PC-9 (cell line): ENCODE measurements around the gene CALN1. TPM values are rescaled to one million over a fixed set of nuclear protein-coding genes. Genes with fewer than 3 reads are reported as not detected.

Source experiments
- BruUV-seq: library from RNA; stranded (reverse); fragments of 400-500 nt; replicated peaks from 2 replicates; lab custom pipeline; 2021; lab: Mats Ljungman, UMichigan
- CTCF ChIA-PET: fragments of 300-600 bp; sonication (Branson Sonifier 250); formaldehyde crosslinking; loops from one replicate; lab custom pipeline; 2022; ENCODE audit warnings: antibody characterized with exemption; lab: Charles Lee
- POLR2A ChIA-PET: fragments of 300-600 bp; sonication (Branson Sonifier 250); formaldehyde crosslinking; loops from one replicate; lab custom pipeline; 2022; ENCODE audit warnings: antibody characterized with exemption; ENCODE audit not compliant: unreplicated experiment; lab: Charles Lee
- DNase-seq, 2 experiments: peaks; one replicate each; pipeline versions ENCODE4 v3.0.0 to v3.0.0-alpha.2; 2015 to 2022; ENCODE audit warnings: mixed read lengths in 1 of 2
- H2AFZ ChIP-seq: fragments of 200-600 bp; sonication (generic); 2 replicates; pipeline ENCODE4 v1.8.1; 2017; ENCODE audit warnings: antibody characterized with exemption
- H3F3A ChIP-seq: fragments of 200-600 bp; sonication (generic); 2 replicates; pipeline ENCODE4 v1.8.1; 2017; ENCODE audit warnings: antibody characterized with exemption, mild to moderate bottlenecking, low read depth; ENCODE audit not compliant: insufficient read depth
- H3K27ac ChIP-seq: fragments of 200-600 bp; sonication (generic); 2 replicates; pipeline ENCODE4 v1.6.1; 2016; ENCODE audit warnings: mixed run types
- H3K27me3 ChIP-seq: fragments of 200-600 bp; sonication (generic); 2 replicates; pipeline ENCODE4 v1.6.1; 2016; ENCODE audit warnings: low read depth, mixed run types; ENCODE audit not compliant: insufficient read depth
- H3K36me3 ChIP-seq: fragments of 200-600 bp; sonication (generic); 2 replicates; pipeline ENCODE4 v1.6.1; 2016; ENCODE audit warnings: low read depth, mixed run types
- H3K4me1 ChIP-seq: fragments of 200-600 bp; sonication (generic); replicated peaks from 2 replicates; pipeline ENCODE4 v1.6.1; 2016; ENCODE audit warnings: mixed run types; ENCODE audit not compliant: insufficient read depth
- H3K4me2 ChIP-seq: fragments of 200-600 bp; sonication (generic); 2 replicates; pipeline ENCODE4 v1.6.1; 2017; ENCODE audit warnings: mixed run types
- H3K4me3 ChIP-seq: fragments of 200-600 bp; sonication (generic); 2 replicates; pipeline ENCODE4 v1.6.1; 2016; ENCODE audit warnings: mixed run types
- H3K79me2 ChIP-seq: fragments of 200-600 bp; sonication (generic); 2 replicates; pipeline ENCODE4 v1.6.1; 2017; ENCODE audit warnings: low read depth, mixed run types
- H3K9me2 ChIP-seq: fragments of 200-600 bp; sonication (generic); 2 replicates; pipeline ENCODE4 v1.8.1; 2017; ENCODE audit warnings: mild to moderate bottlenecking; ENCODE audit not compliant: insufficient read depth
- H3K9me3 ChIP-seq: fragments of 200-600 bp; sonication (generic); 2 replicates; pipeline ENCODE4 v1.8.1; 2016; ENCODE audit warnings: low read depth; ENCODE audit not compliant: insufficient read depth
- H4K20me1 ChIP-seq: fragments of 200-600 bp; sonication (generic); 2 replicates; pipeline ENCODE4 v1.8.1; 2017; ENCODE audit not compliant: insufficient read depth
- EZH2 ChIP-seq: fragments of 200-600 bp; sonication (generic); IDR thresholded peaks from 2 replicates; pipeline ENCODE4 v1.8.0; 2017; ENCODE audit warnings: antibody characterized with exemption, low read depth
- intact Hi-C: fragments of 100-400 bp; cut with micrococcal nuclease; formaldehyde crosslinking; loops from one replicate; pipeline ENCODE4 v1.10.0; 2022; ENCODE audit not compliant: unreplicated experiment
- total RNA-seq: library from RNA; stranded (reverse); gene quantifications from 2 replicates; pipeline ENCODE4 v1.2.3, GENCODE V29; 2021
- TF ChIP-seq, protein P1 (sequence below): fragments of 200-600 bp; sonication (generic); conservative IDR thresholded peaks from 2 replicates; pipeline ENCODE4 v1.6.1; 2017; ENCODE audit warnings: mixed run types, antibody characterized with exemption, mild to moderate bottlenecking, moderate library complexity

Gene CALN1
- total RNA-seq, 1 experiment from 2014 or later = not detected

DNA sequence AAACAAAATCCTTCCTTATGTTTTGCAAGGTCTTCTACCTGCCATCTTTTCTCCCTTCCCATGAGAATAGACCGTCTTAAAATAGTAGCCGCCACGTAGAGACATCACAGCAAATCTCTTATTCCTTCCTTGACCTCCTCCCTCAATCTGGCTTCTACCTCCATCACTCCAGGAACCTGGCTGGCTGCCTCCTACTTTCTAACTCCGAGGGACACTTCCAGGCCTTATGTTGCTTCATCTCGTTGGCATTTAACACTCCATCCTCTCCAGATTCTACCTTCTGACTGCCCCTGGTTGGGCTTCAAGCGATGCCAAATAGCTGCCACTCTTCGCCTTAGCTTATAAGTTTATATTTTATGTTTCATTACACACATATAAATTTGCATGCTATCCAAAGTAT is 26.4 kb upstream of the CALN1 start:
- Histone ChIP-seq H4K20me1 (no peaks in the 10 kb centered on the region; the same call in 1 of the 2 replicates), H3K27ac (no peak overlapping the region), H3K27me3 (peaks cover 84% of the 10 kb centered on the region), H3K4me1 (no peaks in the 10 kb centered on the region), H3K9me2 (no peaks in the 10 kb centered on the region), H3F3A (no peaks in the 10 kb centered on the region), H2AFZ (no peak overlapping the region), H3K79me2 (no peaks in the 10 kb centered on the region), H3K4me2 (no peak overlapping the region), H3K9me3 (no peaks in the 10 kb centered on the region), H3K36me3 (no peaks in the 10 kb centered on the region), H3K4me3 (no peak overlapping the region)
- POLR2A ChIA-PET = no interaction called here
- intact Hi-C loops = no loop called here
- no TSS peak for BruUV-seq
- DNase-seq = no peak
- no peak for TF ChIP-seq EZH2
- TF ChIP-seq, protein P1, sequence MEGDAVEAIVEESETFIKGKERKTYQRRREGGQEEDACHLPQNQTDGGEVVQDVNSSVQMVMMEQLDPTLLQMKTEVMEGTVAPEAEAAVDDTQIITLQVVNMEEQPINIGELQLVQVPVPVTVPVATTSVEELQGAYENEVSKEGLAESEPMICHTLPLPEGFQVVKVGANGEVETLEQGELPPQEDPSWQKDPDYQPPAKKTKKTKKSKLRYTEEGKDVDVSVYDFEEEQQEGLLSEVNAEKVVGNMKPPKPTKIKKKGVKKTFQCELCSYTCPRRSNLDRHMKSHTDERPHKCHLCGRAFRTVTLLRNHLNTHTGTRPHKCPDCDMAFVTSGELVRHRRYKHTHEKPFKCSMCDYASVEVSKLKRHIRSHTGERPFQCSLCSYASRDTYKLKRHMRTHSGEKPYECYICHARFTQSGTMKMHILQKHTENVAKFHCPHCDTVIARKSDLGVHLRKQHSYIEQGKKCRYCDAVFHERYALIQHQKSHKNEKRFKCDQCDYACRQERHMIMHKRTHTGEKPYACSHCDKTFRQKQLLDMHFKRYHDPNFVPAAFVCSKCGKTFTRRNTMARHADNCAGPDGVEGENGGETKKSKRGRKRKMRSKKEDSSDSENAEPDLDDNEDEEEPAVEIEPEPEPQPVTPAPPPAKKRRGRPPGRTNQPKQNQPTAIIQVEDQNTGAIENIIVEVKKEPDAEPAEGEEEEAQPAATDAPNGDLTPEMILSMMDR = no peak
- CTCF ChIA-PET = no interaction called here

GRCh38 chr7:72437610-72438009 is 25.5 kb upstream of the CALN1 start:
- POLR2A ChIA-PET = no interaction called here
- TF ChIP-seq EZH2 = no peak
- TF ChIP-seq, protein P1 = no peak
- Histone ChIP-seq H3K27ac (no peak overlapping the region), H3F3A (no peaks in the 10 kb centered on the region), H3K9me3 (no peaks in the 10 kb centered on the region), H3K9me2 (no peaks in the 10 kb centered on the region), H3K27me3 (peaks cover 79% of the 10 kb centered on the region), H3K79me2 (no peaks in the 10 kb centered on the region), H3K4me2 (no peak overlapping the region), H2AFZ (no peak overlapping the region), H3K36me3 (no peaks in the 10 kb centered on the region), H3K4me3 (no peak overlapping the region), H3K4me1 (no peaks in the 10 kb centered on the region), H4K20me1 (no peaks in the 10 kb centered on the region; the same call in 1 of the 2 replicates)
- intact Hi-C loops = no loop called here
- CTCF ChIA-PET = no interaction called here
- no peak for DNase-seq
- no TSS peak for BruUV-seq

DNA sequence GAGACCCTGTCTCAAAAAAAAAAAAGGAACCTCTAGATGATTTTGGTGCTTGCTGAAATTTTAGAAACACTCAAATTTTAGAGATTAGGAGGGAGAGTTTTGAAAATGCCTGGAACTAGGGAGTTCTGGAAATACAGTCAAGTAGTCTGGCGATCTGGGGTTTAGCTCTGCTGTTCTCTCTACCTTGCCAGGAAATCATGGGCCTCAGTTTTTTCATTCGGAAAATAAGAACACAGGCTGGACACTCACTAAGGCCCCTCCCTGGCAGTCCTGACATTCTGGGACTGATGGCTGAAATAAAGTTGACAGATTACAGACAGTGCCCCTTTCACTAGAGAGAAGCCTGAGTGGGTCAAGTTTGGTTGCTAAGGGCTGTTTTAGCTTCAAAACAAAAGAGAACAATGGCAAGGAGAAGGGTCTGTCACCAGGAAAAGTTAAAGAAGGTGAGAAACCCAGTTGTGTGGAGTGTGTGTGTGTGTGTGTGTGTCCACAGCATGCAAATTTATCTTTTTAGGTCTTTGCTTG is 25.0 kb upstream of the CALN1 start:
- Histone ChIP-seq H3K27me3 (peaks cover 78% of the 10 kb centered on the region), H3K9me3 (no peaks in the 10 kb centered on the region), H3K9me2 (no peaks in the 10 kb centered on the region), H2AFZ (no peak overlapping the region), H3K4me2 (no peak overlapping the region), H3K4me3 (no peak overlapping the region), H3K36me3 (no peaks in the 10 kb centered on the region), H3K27ac (no peak overlapping the region), H3K79me2 (no peaks in the 10 kb centered on the region), H3K4me1 (no peaks in the 10 kb centered on the region), H4K20me1 (no peaks in the 10 kb centered on the region; the same call in 1 of the 2 replicates), H3F3A (no peaks in the 10 kb centered on the region)
- DNase-seq = no peak
- ChIA-PET POLR2A (no interaction called here), CTCF (no interaction called here)
- no TSS peak for BruUV-seq
- TF ChIP-seq EZH2 = no peak
- TF ChIP-seq, protein P1 = no peak
- intact Hi-C loops = no loop called here
